ENCODE data around the gene FTO. TPM values are rescaled to one million over a fixed set of nuclear protein-coding genes. Genes with fewer than 3 reads are reported as not detected.
A peak's percentile ranks its signal among the peaks of the same experiment; 100 is the strongest.

FTO gene
- 10 to 100 TPM; 62.0 to 90.1 (median 75.1) TPM for total RNA-seq

DNA sequence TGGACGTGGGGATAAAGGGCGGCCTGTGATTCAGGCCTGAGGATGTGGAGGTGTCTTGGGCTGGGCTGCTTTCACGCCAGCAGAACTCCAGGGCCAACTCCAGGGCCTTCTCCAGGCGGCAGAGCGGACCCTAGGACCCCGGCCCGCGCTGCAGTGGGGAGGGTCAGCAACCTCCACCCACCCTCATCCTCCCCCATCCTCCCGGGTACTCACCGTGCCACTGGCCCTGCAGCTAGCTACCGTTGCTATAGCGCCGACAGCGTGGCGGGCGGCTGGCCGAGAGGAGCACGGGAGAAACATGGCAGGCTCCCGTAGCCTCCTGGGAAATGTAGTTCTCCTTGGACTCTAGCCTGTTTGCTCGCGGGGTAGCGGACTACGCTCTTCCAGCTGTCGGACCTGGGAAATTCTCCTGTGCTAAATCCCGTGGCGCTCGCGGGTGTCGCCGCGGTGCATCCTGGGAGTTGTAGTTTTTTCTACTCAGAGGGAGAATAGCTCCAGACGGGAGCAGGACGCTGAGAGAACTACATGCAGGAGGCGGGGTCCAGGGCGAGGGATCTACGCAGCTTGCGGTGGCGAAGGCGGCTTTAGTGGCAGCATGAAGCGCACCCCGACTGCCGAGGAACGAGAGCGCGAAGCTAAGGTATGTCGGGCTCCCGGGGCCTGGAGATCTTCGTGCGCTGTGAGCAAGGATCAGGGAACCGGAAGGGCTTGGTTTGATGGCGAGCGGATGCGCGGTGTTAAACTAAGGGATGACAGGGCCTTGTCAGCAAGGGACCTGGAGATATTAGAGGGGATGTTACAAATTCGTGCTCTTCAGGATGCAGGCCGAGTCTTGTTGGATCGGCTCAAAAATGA, at the start of gene FTO, which contains the start of gene RPGRIP1L:
FTO (plus strand) TSS at position 567 of the 855 bp plus-strand sequence.
RPGRIP1L (minus strand) TSS at position 270 of the 855 bp plus-strand sequence. CDS start 3,136 bp downstream, outside the sequence.
- H3K4me3 ChIP-seq: peak within 1 kb of the TSS; percentile 85 to 98 (median 92)
- no peaks in the 10 kb centered on the region for H3K27me3 ChIP-seq
- no peaks in the 10 kb centered on the region for H3K36me3 ChIP-seq
- TF ChIP-seq CTCF (IDR thresholded peaks at IDR 0.05 in 4 of 5, conservative IDR thresholded peaks at IDR 0.05 in 1 of 5): peak in 2 of 5 experiments; percentile 30 to 32
- TF ChIP-seq POLR2A (IDR thresholded peaks at IDR 0.05): peak; percentile 13 to 48
- in situ Hi-C loops (cut with MboI; ENCODE audit: low sequenced_read_pairs in 4 of 4) (no loop called here), intact Hi-C loops (cut with DNase I; ENCODE audit: low total_unique reads) (loop anchor here (1.0 to 10.0 kb wide), 4 partner anchors 201 to 1971 kb away; partner anchors contain the start of gene AKTIP)
- H3K4me1 ChIP-seq: peaks cover 11 to 19% of the 10 kb centered on the region in 2 donors
- no peaks in the 10 kb centered on the region for H3K9me3 ChIP-seq
- ATAC-seq (peak; percentile 99 to 100), DNase-seq (peak; percentile 98 to 99)
- peak within 1 kb of the TSS; percentile 83 to 89 (median 86) for H3K27ac ChIP-seq

DNA sequence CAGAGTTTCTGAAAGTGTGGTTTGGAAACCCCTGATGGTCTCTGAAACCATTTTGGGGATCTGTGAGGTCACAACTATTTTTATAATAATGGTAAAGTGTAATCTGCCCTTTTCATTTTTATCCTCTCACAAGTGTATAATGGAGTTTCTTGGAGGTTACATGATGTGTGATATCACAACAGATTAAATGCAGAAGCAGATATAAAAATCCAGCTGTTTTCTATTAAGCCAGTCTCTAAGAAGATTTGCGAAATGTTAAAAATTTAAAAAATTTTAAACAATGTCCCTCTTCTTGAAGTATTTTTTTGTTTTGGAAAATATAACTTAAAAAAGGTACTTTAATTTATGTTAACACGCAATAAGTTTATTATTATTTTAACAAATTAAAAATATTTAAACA, 49.0 kb upstream of the FTO start:
- no peak overlapping the region for H3K27ac ChIP-seq
- no peak for DNase-seq
- no peaks in the 10 kb centered on the region for H3K9me3 ChIP-seq
- no peak for TF ChIP-seq CTCF (IDR thresholded peaks at IDR 0.05 in 4 of 5, conservative IDR thresholded peaks at IDR 0.05 in 1 of 5)
- no peak for TF ChIP-seq POLR2A (IDR thresholded peaks at IDR 0.05)
- no peak for ATAC-seq
- H3K4me3 ChIP-seq: no peak overlapping the region
- H3K36me3 ChIP-seq: peaks cover 0 to 8% of the 10 kb centered on the region in 2 donors
- H3K4me1 ChIP-seq: no peaks in the 10 kb centered on the region
- intact Hi-C loops (cut with DNase I; ENCODE audit: low total_unique reads) (no loop called here), in situ Hi-C loops (cut with MboI; ENCODE audit: low sequenced_read_pairs in 4 of 4) (no loop called here)
- H3K27me3 ChIP-seq: no peaks in the 10 kb centered on the region

DNA sequence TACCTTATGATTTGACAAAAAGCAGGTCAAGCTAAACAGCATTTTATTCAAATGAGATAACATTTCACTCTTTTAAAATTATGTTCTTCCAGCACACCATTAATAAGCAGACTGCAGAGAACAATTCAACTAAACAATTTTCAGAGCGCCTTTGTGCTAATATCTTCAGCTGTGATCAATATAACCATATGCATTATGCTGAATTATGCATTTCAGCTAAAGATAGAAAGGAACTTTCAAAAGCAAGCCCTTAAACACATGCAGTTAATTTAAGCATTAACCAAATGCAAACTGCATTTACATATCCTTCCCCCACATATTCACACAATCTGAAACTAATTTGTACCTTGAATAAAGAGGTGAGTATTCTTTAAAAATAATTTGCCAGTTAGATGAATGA, 41.9 kb upstream of the FTO start:
- intact Hi-C loops (cut with DNase I; ENCODE audit: low total_unique reads) (no loop called here), in situ Hi-C loops (cut with MboI; ENCODE audit: low sequenced_read_pairs in 4 of 4) (no loop called here)
- H3K9me3 ChIP-seq: no peaks in the 10 kb centered on the region
- no peaks in the 10 kb centered on the region for H3K36me3 ChIP-seq
- H3K4me3 ChIP-seq: no peak overlapping the region
- H3K27me3 ChIP-seq: no peaks in the 10 kb centered on the region
- TF ChIP-seq CTCF (IDR thresholded peaks at IDR 0.05 in 4 of 5, conservative IDR thresholded peaks at IDR 0.05 in 1 of 5) (no peak), POLR2A (IDR thresholded peaks at IDR 0.05) (no peak)
- H3K4me1 ChIP-seq: no peaks in the 10 kb centered on the region
- ATAC-seq (no peak), DNase-seq (no peak)
- H3K27ac ChIP-seq: no peak overlapping the region

GRCh38 chr16:53664724-53665345, 39.1 kb upstream of the FTO start:
- H3K27me3 ChIP-seq: no peaks in the 10 kb centered on the region
- H3K27ac ChIP-seq: no peak overlapping the region
- intact Hi-C loops (cut with DNase I; ENCODE audit: low total_unique reads) (no loop called here), in situ Hi-C loops (cut with MboI; ENCODE audit: low sequenced_read_pairs in 4 of 4) (no loop called here)
- no peaks in the 10 kb centered on the region for H3K9me3 ChIP-seq
- DNase-seq (no peak), ATAC-seq (no peak)
- H3K36me3 ChIP-seq: no peaks in the 10 kb centered on the region
- no peak for TF ChIP-seq POLR2A (IDR thresholded peaks at IDR 0.05)
- TF ChIP-seq CTCF (IDR thresholded peaks at IDR 0.05 in 4 of 5, conservative IDR thresholded peaks at IDR 0.05 in 1 of 5): no peak
- H3K4me3 ChIP-seq: no peak overlapping the region
- no peaks in the 10 kb centered on the region for H3K4me1 ChIP-seq

Data from gastrocnemius medialis (tissue), 4 donors.